Activated T-helper 9 cell treated with anti-CD3 and anti-CD28 coated beads, Interleukin-2, amount 50 U/mL, for 16 hours (primary cell): ENCODE data around the gene CTIF.
A peak's percentile ranks its signal among the peaks of the same experiment; 100 is the strongest.
"Not testable (repeated sequence)": the region's sequence is repeated elsewhere in the genome, so short reads cannot be mapped to it uniquely, and the experiment has no call there.

Source experiments
- DNase-seq: peaks from one replicate; pipeline ENCODE4 v3.0.0-alpha.2; 2020; ENCODE audit warnings: low read depth

The CTIF gene

GRCh38 chr18:48538531-48539405 lies at the start of gene CTIF:
TSS of gene CTIF (plus strand) at chr18:48539031. CDS start at chr18:48619566, 80,535 bp downstream.
- DNase-seq, result peak; percentile 57

- no peak for DNase-seq
Observed at GRCh38 chr18:48490641-48491293, 48.1 kb upstream of the CTIF start.

GRCh38 chr18:48492880-48493279 lies 46.0 kb upstream of the CTIF start:
- DNase-seq, result no peak

GRCh38 chr18:48493434-48494230 lies 45.2 kb upstream of the CTIF start:
- no peak for DNase-seq

- DNase-seq, result no peak
Observed at GRCh38 chr18:48497863-48498262, 41.0 kb upstream of the CTIF start.

GRCh38 chr18:48500517-48500916 lies 38.3 kb upstream of the CTIF start:
- no peak for DNase-seq

GRCh38 chr18:48502906-48503305 lies 35.9 kb upstream of the CTIF start:
- DNase-seq, result no peak

- DNase-seq, result no peak
Observed at GRCh38 chr18:48504819-48505218, 34.0 kb upstream of the CTIF start.

- not testable (repeated sequence) for DNase-seq
Observed at GRCh38 chr18:48506983-48507568, 31.8 kb upstream of the CTIF start.

- not testable (repeated sequence) for DNase-seq
Observed at GRCh38 chr18:48512498-48512897, 26.3 kb upstream of the CTIF start.

- DNase-seq, result no peak
Observed at GRCh38 chr18:48514786-48515185, 24.0 kb upstream of the CTIF start.

- DNase-seq, result no peak
Observed at GRCh38 chr18:48517048-48517447, 21.8 kb upstream of the CTIF start.

GRCh38 chr18:48519431-48520100 lies 19.3 kb upstream of the CTIF start:
- no peak for DNase-seq

GRCh38 chr18:48521723-48522122 lies 17.1 kb upstream of the CTIF start:
- no peak for DNase-seq

GRCh38 chr18:48525671-48526070 lies 13.2 kb upstream of the CTIF start:
- DNase-seq, result no peak

GRCh38 chr18:48527461-48527860 lies 11.4 kb upstream of the CTIF start:
- DNase-seq, result no peak

- DNase-seq, result no peak
Observed at GRCh38 chr18:48528861-48529260, 10.0 kb upstream of the CTIF start.

- DNase-seq, result no peak
Observed at GRCh38 chr18:48529796-48530195, 9.0 kb upstream of the CTIF start.

GRCh38 chr18:48530399-48531081 lies 8.3 kb upstream of the CTIF start:
- DNase-seq, result no peak

GRCh38 chr18:48531082-48531403 lies 7.8 kb upstream of the CTIF start:
- no peak for DNase-seq

GRCh38 chr18:48531908-48532307 lies 6.9 kb upstream of the CTIF start:
- no peak for DNase-seq
